IMR-90 (cell line): ENCODE measurements around the gene INPP4A. TPM values are rescaled to one million over a fixed set of nuclear protein-coding genes. Genes with fewer than 3 reads are reported as not detected.

Source experiments
- ATAC-seq: fragments of 200-7000 bp; cut with Tn5 transposase; 2 replicates; pipeline ENCODE4 v1.9.1; 2020; ENCODE audit warnings: low read depth, mild to moderate bottlenecking, moderate library complexity
- BruUV-seq: library from RNA; stranded (reverse); fragments of 400-500 nt; replicated peaks from 2 replicates; lab custom pipeline; 2021; lab: Mats Ljungman, UMichigan
- CTCF ChIA-PET: fragments of 300-600 bp; formaldehyde crosslinking; extraction: SDS; loops from one replicate; lab custom pipeline; 2021; ENCODE audit warnings: antibody characterized with exemption; lab: Yijun Ruan, JAX
- POLR2A ChIA-PET: fragments of 300-600 bp; sonication (Branson Sonifier 250); formaldehyde crosslinking; loops from one replicate; lab custom pipeline; 2022; ENCODE audit warnings: antibody characterized with exemption; ENCODE audit not compliant: unreplicated experiment; lab: Charles Lee
- DNase-seq: peaks from one replicate; pipeline ENCODE4 v3.0.0; 2013
- H2AFZ ChIP-seq: replicated peaks from 2 replicates; pipeline ENCODE3; 2013; ENCODE audit warnings: low read length, mild to moderate bottlenecking; ENCODE audit not compliant: poor library complexity
- H2AK5ac ChIP-seq: 2 replicates; pipeline ENCODE4 v1.6.1; 2013; ENCODE audit warnings: low read depth, low read length, inconsistent platforms
- H2AK9ac ChIP-seq: replicated peaks from 2 replicates; pipeline ENCODE3; 2013; ENCODE audit warnings: mild to moderate bottlenecking, low read depth, low read length, moderate library complexity; ENCODE audit not compliant: poor library complexity
- H2BK120ac ChIP-seq: 2 replicates; pipeline ENCODE4 v1.6.1; 2013; ENCODE audit warnings: low read depth, low read length, inconsistent platforms
- H2BK15ac ChIP-seq: 3 replicates; pipeline ENCODE4 v1.6.1; 2013; ENCODE audit warnings: low read depth, low read length, inconsistent platforms
- H2BK20ac ChIP-seq: 2 replicates; pipeline ENCODE4 v1.6.1; 2013; ENCODE audit warnings: low read depth, mild to moderate bottlenecking, inconsistent platforms, low read length, moderate library complexity
- H2BK5ac ChIP-seq: 2 replicates; pipeline ENCODE4 v1.6.1; 2013; ENCODE audit warnings: mild to moderate bottlenecking, low read depth, low read length, inconsistent platforms; ENCODE audit not compliant: poor library complexity, severe bottlenecking
- H3K14ac ChIP-seq: replicated peaks from 2 replicates; pipeline ENCODE4 v1.6.1; 2013; ENCODE audit warnings: low read depth, low read length, inconsistent platforms
- H3K18ac ChIP-seq: 2 replicates; pipeline ENCODE4 v1.6.1; 2013; ENCODE audit warnings: low read depth, low read length, control low read depth
- H3K23ac ChIP-seq: 2 replicates; pipeline ENCODE4 v1.6.1; 2013; ENCODE audit warnings: low read depth, low read length, inconsistent platforms
- H3K27ac ChIP-seq: 2 replicates; pipeline ENCODE4 v1.5.1; 2013; ENCODE audit warnings: mild to moderate bottlenecking, control low read depth, low read length; ENCODE audit not compliant: insufficient read depth
- H3K27me3 ChIP-seq: 2 replicates; pipeline ENCODE4 v1.6.1; 2013; ENCODE audit warnings: low read length; ENCODE audit not compliant: control insufficient read depth, insufficient read depth
- H3K36me3 ChIP-seq: 2 replicates; pipeline ENCODE4 v1.6.1; 2013; ENCODE audit warnings: low read length, mixed read lengths; ENCODE audit not compliant: control insufficient read depth, insufficient read depth
- H3K4ac ChIP-seq: 2 replicates; pipeline ENCODE4 v1.6.1; 2013; ENCODE audit warnings: low read depth, low read length, inconsistent platforms
- H3K4me1 ChIP-seq: 2 replicates; pipeline ENCODE4 v1.6.1; 2013; ENCODE audit warnings: low read length, mixed read lengths; ENCODE audit not compliant: control insufficient read depth, insufficient read depth
- H3K4me2 ChIP-seq: 2 replicates; pipeline ENCODE4 v1.6.1; 2013; ENCODE audit warnings: low read depth, mild to moderate bottlenecking, control low read depth, low read length, moderate library complexity
- H3K4me3 ChIP-seq: 2 replicates; pipeline ENCODE4 v1.5.1; 2013; ENCODE audit warnings: low read depth, mild to moderate bottlenecking, control low read depth, low read length, moderate library complexity; ENCODE audit not compliant: insufficient read depth
- H3K56ac ChIP-seq: 2 replicates; pipeline ENCODE4 v1.6.1; 2013; ENCODE audit warnings: low read length, inconsistent platforms; ENCODE audit not compliant: insufficient read depth; ENCODE audit errors: extremely low read depth
- H3K79me1 ChIP-seq, 2 experiments: 2 replicates each; pipeline ENCODE4 v1.6.1; 2013; ENCODE audit warnings: low read length in 2 of 2, inconsistent platforms in 1 of 2, low read depth in 1 of 2
- H3K9ac ChIP-seq: 2 replicates; pipeline ENCODE4 v1.6.1; 2013; ENCODE audit warnings: low read depth, low read length, control low read depth
- H3K9me1 ChIP-seq: 2 replicates; pipeline ENCODE4 v1.6.1; 2013; ENCODE audit warnings: low read length, inconsistent platforms; ENCODE audit not compliant: insufficient read depth
- H3K9me3 ChIP-seq: 2 replicates; pipeline ENCODE4 v1.6.1; 2013; ENCODE audit warnings: low read length; ENCODE audit not compliant: control insufficient read depth, insufficient read depth
- H4K20me1 ChIP-seq: 2 replicates; pipeline ENCODE4 v1.6.1; 2013; ENCODE audit warnings: low read length, inconsistent platforms; ENCODE audit not compliant: insufficient read depth
- H4K5ac ChIP-seq: 2 replicates; pipeline ENCODE4 v1.6.1; 2013; ENCODE audit warnings: mild to moderate bottlenecking, low read depth, low read length, control low read depth
- H4K8ac ChIP-seq, 2 experiments: 2 replicates each; pipeline ENCODE4 v1.6.1; 2013; ENCODE audit warnings: low read depth in 2 of 2, low read length in 2 of 2, control low read depth in 1 of 2, inconsistent platforms in 1 of 2
- H4K91ac ChIP-seq: 2 replicates; pipeline ENCODE4 v1.6.1; 2013; ENCODE audit warnings: low read depth, low read length, inconsistent platforms; ENCODE audit not compliant: insufficient read depth
- BHLHE40 ChIP-seq: fragments of 150-350 bp; IDR thresholded peaks from 2 replicates; pipeline ENCODE4 v1.6.1; 2016; ENCODE audit warnings: mild to moderate bottlenecking, low read depth, low read length
- CEBPB ChIP-seq: IDR thresholded peaks from 2 replicates; pipeline ENCODE4 v1.6.1; 2012; ENCODE audit warnings: low read depth, low read length, improper control_type of control experiment
- CHD1 ChIP-seq: IDR thresholded peaks from 2 replicates; pipeline ENCODE4 v1.6.1; 2012; ENCODE audit warnings: low read depth, low read length, improper control_type of control experiment
- FOS ChIP-seq: fragments of 150-350 bp; IDR thresholded peaks from 2 replicates; pipeline ENCODE4 v1.6.1; 2016; ENCODE audit warnings: low read depth, low read length
- MAFK ChIP-seq: IDR thresholded peaks from 2 replicates; pipeline ENCODE4 v1.6.1; 2012; ENCODE audit warnings: low read depth, low read length, improper control_type of control experiment
- MAZ ChIP-seq: IDR thresholded peaks from 2 replicates; pipeline ENCODE4 v1.6.1; 2012; ENCODE audit warnings: low read depth, mild to moderate bottlenecking, low read length, improper control_type of control experiment, moderate library complexity, borderline replicate concordance
- MXI1 ChIP-seq: IDR thresholded peaks from 2 replicates; pipeline ENCODE4 v1.6.1; 2012; ENCODE audit warnings: low read depth, mild to moderate bottlenecking, low read length, moderate library complexity, borderline replicate concordance
- NFE2L2 ChIP-seq: fragments of 150-350 bp; IDR thresholded peaks from 2 replicates; pipeline ENCODE4 v1.6.1; 2016; ENCODE audit warnings: low read depth, mild to moderate bottlenecking, low read length
- POLR2A ChIP-seq: IDR thresholded peaks from 2 replicates; pipeline ENCODE4 v1.6.1; 2012; ENCODE audit warnings: mild to moderate bottlenecking, low read depth, low read length
- RAD21 ChIP-seq: IDR thresholded peaks from 2 replicates; pipeline ENCODE4 v1.6.1; 2012; ENCODE audit warnings: low read length, improper control_type of control experiment
- RCOR1 ChIP-seq: IDR thresholded peaks from 2 replicates; pipeline ENCODE4 v1.6.1; 2012; ENCODE audit warnings: mild to moderate bottlenecking, low read length, improper control_type of control experiment; ENCODE audit not compliant: insufficient replicate concordance
- RFX5 ChIP-seq: IDR thresholded peaks from 2 replicates; pipeline ENCODE4 v1.8.0; 2012; ENCODE audit warnings: low read depth, mild to moderate bottlenecking, low read length, moderate library complexity
- SMC3 ChIP-seq: fragments of 150-350 bp; IDR thresholded peaks from 2 replicates; pipeline ENCODE4 v1.6.1; 2016; ENCODE audit warnings: low read depth, mild to moderate bottlenecking, antibody characterized with exemption, low read length, moderate library complexity
- WGBS, 2 experiments: methylation state at CpG; one replicate each; pipeline versions ENCODE4 v1.1.5 to v1.1.7; 2013; ENCODE audit warnings: missing lambda C conversion rate in 2 of 2; ENCODE audit not compliant: insufficient read length in 1 of 2; ENCODE audit errors: extremely low coverage in 2 of 2; 5-methylcytosine and 5-hydroxymethylcytosine counted together
- dilution Hi-C: fragments of 300-500 bp; cut with HindIII; formaldehyde crosslinking; loops from one replicate; pipeline ENCODE4 v1.14.3; 2018; ENCODE audit warnings: low sequenced_read_pairs; ENCODE audit not compliant: unreplicated experiment
- in situ Hi-C: fragments of 300-500 bp; cut with MboI; formaldehyde crosslinking; loops from 3 replicates; pipeline ENCODE4 v1.14.3; 2019; ENCODE audit warnings: low sequenced_read_pairs, inconsistent platforms, mixed read lengths
- intact Hi-C: fragments of 100-400 bp; cut with micrococcal nuclease; formaldehyde crosslinking; loops from 2 replicates; pipeline ENCODE4 v1.10.0; 2022
- polyA plus RNA-seq, 3 experiments: library from polyadenylated mRNA; depleted of rRNA; stranded (reverse); fragments of >200 nt; gene quantifications; 2 replicates each; pipeline ENCODE4 v1.2.3, GENCODE V29; 2012; ENCODE audit warnings: low replicate concordance in 1 of 3
- total RNA-seq: library from RNA; depleted of rRNA; stranded (reverse); fragments of >200 nt; gene quantifications from 2 replicates; pipeline ENCODE4 v1.2.3, GENCODE V29; 2012
- TF ChIP-seq, protein P1 (sequence below): conservative IDR thresholded peaks from 2 replicates; pipeline ENCODE4 v1.5.1; 2012; ENCODE audit warnings: mild to moderate bottlenecking, low read depth, low read length, improper control_type of control experiment
- TF ChIP-seq, protein P2 (sequence below): fragments of 150-350 bp; IDR thresholded peaks from 2 replicates; pipeline ENCODE4 v1.6.1; 2016; ENCODE audit warnings: low read depth, mild to moderate bottlenecking, low read length, moderate library complexity, borderline replicate concordance
- TF ChIP-seq, protein P3 (sequence below): fragments of 150-350 bp; IDR thresholded peaks from 2 replicates; pipeline ENCODE4 v1.6.1; 2017; ENCODE audit warnings: mild to moderate bottlenecking, antibody characterized with exemption, low read length, low read depth

The INPP4A gene
- total and polyA plus RNA-seq, 2 of the 4 experiments (the other 2 are of a cell fraction), result 14.5 to 27.1 TPM

DNA sequence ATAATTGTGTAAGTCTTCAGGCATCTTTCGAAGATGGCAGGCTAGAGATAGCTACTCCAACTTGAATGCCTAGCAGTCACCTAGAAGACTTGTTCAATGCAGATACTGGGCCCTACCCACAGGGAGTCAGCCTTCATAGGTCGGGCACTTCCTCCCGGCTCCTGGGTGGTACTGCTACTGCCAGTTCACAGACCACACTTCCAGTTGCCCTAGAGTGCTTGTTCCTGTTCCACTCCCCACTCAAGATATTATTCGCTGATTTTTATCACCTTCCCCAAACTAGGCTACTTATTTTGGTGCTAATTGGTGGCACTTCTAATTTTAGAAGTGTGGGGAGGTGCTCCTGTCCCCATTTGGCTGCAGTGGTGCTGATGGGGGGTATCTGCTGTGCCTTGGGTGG, 34.2 kb downstream of the INPP4A start:
- ATAC-seq, result no peak
- no peak overlapping the region for H2BK15ac ChIP-seq
- H3K36me3 ChIP-seq, result no peaks in the 10 kb centered on the region
- no peak for DNase-seq
- TF ChIP-seq BHLHE40 (no peak), NFE2L2 (no peak), MAFK (no peak), RFX5 (no peak), CEBPB (no peak), SMC3 (no peak), RAD21 (no peak), MXI1 (no peak), POLR2A (no peak), MAZ (no peak), RCOR1 (no peak), CHD1 (no peak), FOS (no peak)
- TF ChIP-seq, protein P1, sequence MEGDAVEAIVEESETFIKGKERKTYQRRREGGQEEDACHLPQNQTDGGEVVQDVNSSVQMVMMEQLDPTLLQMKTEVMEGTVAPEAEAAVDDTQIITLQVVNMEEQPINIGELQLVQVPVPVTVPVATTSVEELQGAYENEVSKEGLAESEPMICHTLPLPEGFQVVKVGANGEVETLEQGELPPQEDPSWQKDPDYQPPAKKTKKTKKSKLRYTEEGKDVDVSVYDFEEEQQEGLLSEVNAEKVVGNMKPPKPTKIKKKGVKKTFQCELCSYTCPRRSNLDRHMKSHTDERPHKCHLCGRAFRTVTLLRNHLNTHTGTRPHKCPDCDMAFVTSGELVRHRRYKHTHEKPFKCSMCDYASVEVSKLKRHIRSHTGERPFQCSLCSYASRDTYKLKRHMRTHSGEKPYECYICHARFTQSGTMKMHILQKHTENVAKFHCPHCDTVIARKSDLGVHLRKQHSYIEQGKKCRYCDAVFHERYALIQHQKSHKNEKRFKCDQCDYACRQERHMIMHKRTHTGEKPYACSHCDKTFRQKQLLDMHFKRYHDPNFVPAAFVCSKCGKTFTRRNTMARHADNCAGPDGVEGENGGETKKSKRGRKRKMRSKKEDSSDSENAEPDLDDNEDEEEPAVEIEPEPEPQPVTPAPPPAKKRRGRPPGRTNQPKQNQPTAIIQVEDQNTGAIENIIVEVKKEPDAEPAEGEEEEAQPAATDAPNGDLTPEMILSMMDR, result no peak
- TF ChIP-seq, protein P2, sequence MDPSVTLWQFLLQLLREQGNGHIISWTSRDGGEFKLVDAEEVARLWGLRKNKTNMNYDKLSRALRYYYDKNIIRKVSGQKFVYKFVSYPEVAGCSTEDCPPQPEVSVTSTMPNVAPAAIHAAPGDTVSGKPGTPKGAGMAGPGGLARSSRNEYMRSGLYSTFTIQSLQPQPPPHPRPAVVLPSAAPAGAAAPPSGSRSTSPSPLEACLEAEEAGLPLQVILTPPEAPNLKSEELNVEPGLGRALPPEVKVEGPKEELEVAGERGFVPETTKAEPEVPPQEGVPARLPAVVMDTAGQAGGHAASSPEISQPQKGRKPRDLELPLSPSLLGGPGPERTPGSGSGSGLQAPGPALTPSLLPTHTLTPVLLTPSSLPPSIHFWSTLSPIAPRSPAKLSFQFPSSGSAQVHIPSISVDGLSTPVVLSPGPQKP, result no peak
- TF ChIP-seq, protein P3, sequence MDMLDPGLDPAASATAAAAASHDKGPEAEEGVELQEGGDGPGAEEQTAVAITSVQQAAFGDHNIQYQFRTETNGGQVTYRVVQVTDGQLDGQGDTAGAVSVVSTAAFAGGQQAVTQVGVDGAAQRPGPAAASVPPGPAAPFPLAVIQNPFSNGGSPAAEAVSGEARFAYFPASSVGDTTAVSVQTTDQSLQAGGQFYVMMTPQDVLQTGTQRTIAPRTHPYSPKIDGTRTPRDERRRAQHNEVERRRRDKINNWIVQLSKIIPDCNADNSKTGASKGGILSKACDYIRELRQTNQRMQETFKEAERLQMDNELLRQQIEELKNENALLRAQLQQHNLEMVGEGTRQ, result no peak
- peaks cover 72% of the 10 kb centered on the region for H4K20me1 ChIP-seq
- H3K18ac ChIP-seq, result no peak overlapping the region
- H3K27me3 ChIP-seq, result no peaks in the 10 kb centered on the region
- H2BK20ac ChIP-seq, result no peak overlapping the region
- H4K8ac ChIP-seq, result no peak overlapping the region
- H3K4ac ChIP-seq, result no peak overlapping the region
- H3K4me3 ChIP-seq, result no peak overlapping the region
- H3K56ac ChIP-seq, result no peak overlapping the region
- H2AFZ ChIP-seq, result no peak overlapping the region
- peaks cover 29 to 73% of the 10 kb centered on the region in 2 experiments; a peak in 3 of 4 replicates for H3K79me1 ChIP-seq
- POLR2A ChIA-PET, result no interaction called here
- H3K14ac ChIP-seq, result no peak overlapping the region
- WGBS, 2 experiments, result 80% methylated on average over 1 of the region's 4 CpGs; no CpG with 5 or more reads in 1 of the 2 experiments
- no peak overlapping the region for H2AK9ac ChIP-seq
- no peak overlapping the region for H4K91ac ChIP-seq
- in situ Hi-C loops, result no loop called here
- no peak overlapping the region for H3K27ac ChIP-seq
- H3K23ac ChIP-seq, result no peak overlapping the region
- no peak overlapping the region for H4K5ac ChIP-seq
- peaks cover 12% of the 10 kb centered on the region for H3K4me1 ChIP-seq
- H3K4me2 ChIP-seq, result no peak overlapping the region
- H3K9ac ChIP-seq, result no peak overlapping the region
- no TSS peak for BruUV-seq
- peaks cover 14% of the 10 kb centered on the region; the same call in 1 of the 2 replicates for H3K9me1 ChIP-seq
- no peak overlapping the region for H2BK5ac ChIP-seq
- CTCF ChIA-PET, result no interaction called here
- dilution Hi-C loops, result no loop called here
- intact Hi-C loops, result no loop called here
- H2BK120ac ChIP-seq, result no peak overlapping the region
- H2AK5ac ChIP-seq, result no peak overlapping the region
- H3K9me3 ChIP-seq, result no peaks in the 10 kb centered on the region
